Activated T-cell treated with anti-CD3 and anti-CD28 coated beads, Interleukin-2, amount 50 U/mL, for 4 hours (primary cell): ENCODE measurements around the gene TET2. TPM values are rescaled to one million over a fixed set of nuclear protein-coding genes. Genes with fewer than 3 reads are reported as not detected.

Experiments
- ATAC-seq, 2 donors: fragments of 200-7000 bp; cut with Tn5 transposase; one replicate each; pipeline ENCODE4 v1.10.0; 2021
- DNase-seq: peaks from one replicate; pipeline ENCODE4 v3.0.0-alpha.2; 2020
- H3K27me3 Mint-ChIP-seq: one replicate; pipeline ENCODE4 v1.8.0; 2021; ENCODE audit warnings: low read depth, mixed read lengths
- H3K36me3 Mint-ChIP-seq: one replicate; pipeline ENCODE4 v1.8.0; 2022; ENCODE audit warnings: mixed read lengths; ENCODE audit not compliant: insufficient read depth
- H3K4me1 Mint-ChIP-seq: one replicate; pipeline ENCODE4 v1.8.0; 2021; ENCODE audit warnings: low read depth, mixed read lengths
- H3K4me3 Mint-ChIP-seq: one replicate; pipeline ENCODE4 v1.8.0; 2021; ENCODE audit warnings: mild to moderate bottlenecking, moderate library complexity, mixed read lengths
- H3K9me3 Mint-ChIP-seq: one replicate; pipeline ENCODE4 v1.8.0; 2021; ENCODE audit warnings: mixed read lengths
- total RNA-seq, 3 donors: library from RNA; stranded (reverse); gene quantifications; one replicate each; pipeline ENCODE4 v1.2.1, GENCODE V29; 2021

Gene TET2
- total RNA-seq, 3 donors from 2014 or later, result 30.0 to 38.3 (median 35.7) TPM

GRCh38 chr4:105149771-105150170 is 3.1 kb downstream of the TET2 start:
- DNase-seq (no peak), ATAC-seq (no peak)
- Mint-ChIP-seq H3K27me3 (no peaks in the 10 kb centered on the region), H3K36me3 (peaks cover 7% of the 10 kb centered on the region), H3K4me3 (peak overlapping the region; percentile 99), H3K9me3 (no peaks in the 10 kb centered on the region), H3K4me1 (peaks cover 56% of the 10 kb centered on the region)

- Mint-ChIP-seq H3K9me3 (no peaks in the 10 kb centered on the region), H3K36me3 (peaks cover 7% of the 10 kb centered on the region), H3K4me3 (peak overlapping the region; percentile 99), H3K4me1 (peaks cover 57% of the 10 kb centered on the region), H3K27me3 (no peaks in the 10 kb centered on the region)
- ATAC-seq (no peak), DNase-seq (no peak)
Measured at GRCh38 chr4:105150503-105150902, 3.8 kb downstream of the TET2 start.

GRCh38 chr4:105153749-105154148 is 7.1 kb downstream of the TET2 start:
- H3K27me3 Mint-ChIP-seq, result no peaks in the 10 kb centered on the region
- no peaks in the 10 kb centered on the region for H3K9me3 Mint-ChIP-seq
- ATAC-seq, result no peak
- H3K4me3 Mint-ChIP-seq, result no peak overlapping the region
- H3K36me3 Mint-ChIP-seq, result peaks cover 3% of the 10 kb centered on the region
- H3K4me1 Mint-ChIP-seq, result peaks cover 58% of the 10 kb centered on the region
- no peak for DNase-seq

GRCh38 chr4:105154576-105154975 is 7.9 kb downstream of the TET2 start:
- no peak for ATAC-seq
- DNase-seq, result no peak
- Mint-ChIP-seq H3K4me3 (no peak overlapping the region), H3K9me3 (no peaks in the 10 kb centered on the region), H3K27me3 (no peaks in the 10 kb centered on the region), H3K4me1 (peaks cover 49% of the 10 kb centered on the region), H3K36me3 (peaks cover 5% of the 10 kb centered on the region)

GRCh38 chr4:105155426-105155825 is 8.8 kb downstream of the TET2 start:
- no peaks in the 10 kb centered on the region for H3K27me3 Mint-ChIP-seq
- DNase-seq (no peak), ATAC-seq (no peak)
- H3K4me3 Mint-ChIP-seq, result no peak overlapping the region
- peaks cover 4% of the 10 kb centered on the region for H3K36me3 Mint-ChIP-seq
- peaks cover 41% of the 10 kb centered on the region for H3K4me1 Mint-ChIP-seq
- no peaks in the 10 kb centered on the region for H3K9me3 Mint-ChIP-seq

GRCh38 chr4:105158837-105159236 is 12.2 kb downstream of the TET2 start:
- no peaks in the 10 kb centered on the region for H3K9me3 Mint-ChIP-seq
- ATAC-seq (no peak), DNase-seq (no peak)
- no peaks in the 10 kb centered on the region for H3K27me3 Mint-ChIP-seq
- H3K36me3 Mint-ChIP-seq, result peaks cover 3% of the 10 kb centered on the region
- H3K4me3 Mint-ChIP-seq, result no peak overlapping the region
- H3K4me1 Mint-ChIP-seq, result peaks cover 36% of the 10 kb centered on the region

- Mint-ChIP-seq H3K4me3 (no peak overlapping the region), H3K4me1 (peaks cover 15% of the 10 kb centered on the region), H3K27me3 (no peaks in the 10 kb centered on the region), H3K36me3 (peaks cover 3% of the 10 kb centered on the region), H3K9me3 (no peaks in the 10 kb centered on the region)
- DNase-seq (no peak), ATAC-seq (peak in 1 of 2 donors; percentile 10)
Measured at GRCh38 chr4:105162123-105162796, 15.6 kb downstream of the TET2 start.

- no peaks in the 10 kb centered on the region for H3K27me3 Mint-ChIP-seq
- peaks cover 17% of the 10 kb centered on the region for H3K36me3 Mint-ChIP-seq
- H3K4me1 Mint-ChIP-seq, result peaks cover 19% of the 10 kb centered on the region
- no peak overlapping the region for H3K4me3 Mint-ChIP-seq
- no peaks in the 10 kb centered on the region for H3K9me3 Mint-ChIP-seq
- DNase-seq (no peak), ATAC-seq (no peak)
Measured at GRCh38 chr4:105164548-105164947, 17.9 kb downstream of the TET2 start.

GRCh38 chr4:105166066-105166465 is 19.4 kb downstream of the TET2 start:
- H3K9me3 Mint-ChIP-seq, result no peaks in the 10 kb centered on the region
- ATAC-seq (no peak), DNase-seq (no peak)
- H3K4me3 Mint-ChIP-seq, result no peak overlapping the region
- no peaks in the 10 kb centered on the region for H3K27me3 Mint-ChIP-seq
- peaks cover 22% of the 10 kb centered on the region for H3K4me1 Mint-ChIP-seq
- H3K36me3 Mint-ChIP-seq, result peaks cover 27% of the 10 kb centered on the region

GRCh38 chr4:105170711-105171110 is 24.0 kb downstream of the TET2 start:
- peaks cover 14% of the 10 kb centered on the region for H3K9me3 Mint-ChIP-seq
- H3K4me1 Mint-ChIP-seq, result peaks cover 7% of the 10 kb centered on the region
- no peak overlapping the region for H3K4me3 Mint-ChIP-seq
- ATAC-seq (no peak), DNase-seq (no peak)
- peaks cover 47% of the 10 kb centered on the region for H3K36me3 Mint-ChIP-seq
- no peaks in the 10 kb centered on the region for H3K27me3 Mint-ChIP-seq

GRCh38 chr4:105171912-105172311 is 25.2 kb downstream of the TET2 start:
- DNase-seq (no peak), ATAC-seq (no peak)
- Mint-ChIP-seq H3K36me3 (peaks cover 55% of the 10 kb centered on the region), H3K9me3 (peaks cover 17% of the 10 kb centered on the region), H3K4me1 (peaks cover 11% of the 10 kb centered on the region), H3K4me3 (no peak overlapping the region), H3K27me3 (no peaks in the 10 kb centered on the region)

- H3K27me3 Mint-ChIP-seq, result no peaks in the 10 kb centered on the region
- no peak for DNase-seq
- no peak for ATAC-seq
- H3K4me1 Mint-ChIP-seq, result peaks cover 17% of the 10 kb centered on the region
- no peak overlapping the region for H3K4me3 Mint-ChIP-seq
- H3K36me3 Mint-ChIP-seq, result peaks cover 50% of the 10 kb centered on the region
- peaks cover 23% of the 10 kb centered on the region for H3K9me3 Mint-ChIP-seq
Measured at GRCh38 chr4:105174098-105174497, 27.4 kb downstream of the TET2 start.

- DNase-seq (no peak), ATAC-seq (no peak)
- Mint-ChIP-seq H3K36me3 (peaks cover 35% of the 10 kb centered on the region), H3K4me3 (no peak overlapping the region), H3K4me1 (peaks cover 34% of the 10 kb centered on the region), H3K27me3 (no peaks in the 10 kb centered on the region), H3K9me3 (peaks cover 18% of the 10 kb centered on the region)
Measured at GRCh38 chr4:105179539-105180401, 33.1 kb downstream of the TET2 start.

- H3K4me1 Mint-ChIP-seq, result peaks cover 40% of the 10 kb centered on the region
Measured at GRCh38 chr4:105181259-105181658, 34.6 kb downstream of the TET2 start.

GRCh38 chr4:105182211-105182610 is 35.5 kb downstream of the TET2 start:
- H3K4me3 Mint-ChIP-seq, result no peak overlapping the region
- H3K27me3 Mint-ChIP-seq, result no peaks in the 10 kb centered on the region
- ATAC-seq (no peak), DNase-seq (no peak)
- H3K9me3 Mint-ChIP-seq, result peaks cover 3% of the 10 kb centered on the region
- H3K4me1 Mint-ChIP-seq, result peaks cover 44% of the 10 kb centered on the region
- H3K36me3 Mint-ChIP-seq, result peaks cover 23% of the 10 kb centered on the region

More at GRCh38 chr4:105181259-105181658, 34.6 kb downstream of the TET2 start:
- H3K9me3 Mint-ChIP-seq, result peaks cover 9% of the 10 kb centered on the region
- ATAC-seq (no peak), DNase-seq (no peak)
- peaks cover 29% of the 10 kb centered on the region for H3K36me3 Mint-ChIP-seq
- H3K27me3 Mint-ChIP-seq, result no peaks in the 10 kb centered on the region
- no peak overlapping the region for H3K4me3 Mint-ChIP-seq
